HuH-7 (cell line): Measurements from ENCODE around the gene SDK2.

Experiments used
- DNase-seq: peaks from one replicate; pipeline ENCODE4 v3.0.0; 2011; ENCODE audit warnings: low spot score

SDK2 gene

GRCh38 chr17:73506470-73507435 is 137.5 kb downstream of the SDK2 start:
- DNase-seq, result no peak

- no peak for DNase-seq
These were observed 140.7 kb downstream of the SDK2 start for GRCh38 chr17:73503560-73503959.

GRCh38 chr17:73500414-73500999 is 143.7 kb downstream of the SDK2 start:
- no peak for DNase-seq

GRCh38 chr17:73498886-73499554 is 145.2 kb downstream of the SDK2 start:
- DNase-seq, result no peak

GRCh38 chr17:73498176-73498575 is 146.1 kb downstream of the SDK2 start:
- no peak for DNase-seq

- DNase-seq, result no peak
These were observed 146.5 kb downstream of the SDK2 start for GRCh38 chr17:73497721-73498120.

GRCh38 chr17:73496232-73496631 is 148.0 kb downstream of the SDK2 start:
- no peak for DNase-seq

GRCh38 chr17:73495641-73496040 is 148.6 kb downstream of the SDK2 start:
- no peak for DNase-seq

GRCh38 chr17:73494950-73495349 is 149.3 kb downstream of the SDK2 start:
- no peak for DNase-seq

GRCh38 chr17:73493956-73494926 is 150.0 kb downstream of the SDK2 start:
- no peak for DNase-seq

- no peak for DNase-seq
These were observed 151.1 kb downstream of the SDK2 start for GRCh38 chr17:73492821-73493814.

GRCh38 chr17:73492125-73492820 is 152.0 kb downstream of the SDK2 start:
- DNase-seq, result no peak

GRCh38 chr17:73491648-73492047 is 152.6 kb downstream of the SDK2 start:
- no peak for DNase-seq

GRCh38 chr17:73490851-73491250 is 153.4 kb downstream of the SDK2 start:
- no peak for DNase-seq

GRCh38 chr17:73489991-73490390 is 154.3 kb downstream of the SDK2 start:
- no peak for DNase-seq

- DNase-seq, result no peak
These were observed 154.9 kb downstream of the SDK2 start for GRCh38 chr17:73489333-73489732.

- DNase-seq, result no peak
These were observed 159.1 kb downstream of the SDK2 start for GRCh38 chr17:73485130-73485529.

GRCh38 chr17:73482894-73483293 is 161.4 kb downstream of the SDK2 start:
- DNase-seq, result no peak

GRCh38 chr17:73482251-73482716 is 162.0 kb downstream of the SDK2 start:
- DNase-seq, result no peak

- DNase-seq, result no peak
These were observed 162.6 kb downstream of the SDK2 start for GRCh38 chr17:73481676-73482075.
